Spleen (tissue), 11 donors: ENCODE measurements around the gene TRIP4. TPM values are rescaled to one million over a fixed set of nuclear protein-coding genes. Genes with fewer than 3 reads are reported as not detected.
"Not testable (repeated sequence)": the region's sequence is repeated elsewhere in the genome, so short reads cannot be mapped to it uniquely, and the experiment has no call there.

Source experiments
- DNase-seq: peaks from one replicate; pipeline ENCODE4 v3.0.0-alpha.2; 2020
- H3K27ac ChIP-seq, 8 donors: fragments of 200-600 bp; sonication (generic) in 7 of 8; 1 replicate in 4 of 8; 2 replicates in 4 of 8; pipeline versions ENCODE4 v1.5.0 to v1.8.0; 2016 to 2021; ENCODE audit warnings: inconsistent platforms in 4 of 8, mild to moderate bottlenecking in 4 of 8, moderate library complexity in 1 of 8
- H3K27me3 ChIP-seq, 7 donors: fragments of 200-600 bp; sonication (generic) in 6 of 7; replicated peaks in 1 of 7; 1 replicate in 4 of 7; 2 replicates in 3 of 7; pipeline versions ENCODE4 v1.5.0 to v1.8.0; 2016 to 2021; ENCODE audit warnings: inconsistent platforms in 3 of 7, mild to moderate bottlenecking in 1 of 7
- H3K36me3 ChIP-seq, 6 donors: fragments of 200-600 bp; sonication (generic) in 5 of 6; 1 replicate in 4 of 6; 2 replicates in 2 of 6; pipeline versions ENCODE4 v1.5.0 to v1.8.0; 2016 to 2021; ENCODE audit warnings: inconsistent platforms in 2 of 6
- H3K4me1 ChIP-seq, 6 donors: fragments of 200-600 bp; sonication (generic) in 5 of 6; 1 replicate in 3 of 6; 2 replicates in 3 of 6; pipeline versions ENCODE4 v1.5.0 to v1.8.0; 2016 to 2021; ENCODE audit warnings: inconsistent platforms in 3 of 6
- H3K4me3 ChIP-seq, 8 donors: fragments of 200-600 bp; sonication (generic) in 7 of 8; 1 replicate in 4 of 8; 2 replicates in 4 of 8; pipeline versions ENCODE4 v1.5.0 to v1.8.0; 2016 to 2021; ENCODE audit warnings: inconsistent platforms in 4 of 8, mild to moderate bottlenecking in 4 of 8, moderate library complexity in 2 of 8
- H3K9me3 ChIP-seq, 8 donors: fragments of 200-600 bp; sonication (generic) in 7 of 8; 1 replicate in 4 of 8; 2 replicates in 4 of 8; pipeline versions ENCODE4 v1.5.0 to v1.8.0; 2016 to 2021; ENCODE audit warnings: inconsistent platforms in 4 of 8
- POLR2A ChIP-seq, 3 donors: fragments of 450-650 bp; IDR thresholded peaks; one replicate each; pipeline ENCODE4 v1.5.1; 2017; ENCODE audit warnings: antibody characterized with exemption in 3 of 3, mild to moderate bottlenecking in 1 of 3
- POLR2AphosphoS5 ChIP-seq, 3 donors: sonication (generic); formaldehyde crosslinking; IDR thresholded peaks; one replicate each; pipeline ENCODE4 v1.5.1; 2017; ENCODE audit warnings: antibody characterized with exemption in 3 of 3
- WGBS, 5 donors: extraction: QIAGEN DNeasy Blood & Tissue Kit in 3 of 5; methylation state at CpG; one replicate each; pipeline versions ENCODE4 v1.1.5 to v1.1.7; 2013 to 2018; 5-methylcytosine and 5-hydroxymethylcytosine counted together
- intact Hi-C: fragments of 100-400 bp; cut with DNase I; formaldehyde crosslinking; loops from one replicate; pipeline ENCODE4 v1.15.0; 2023; ENCODE audit warnings: low total_unique reads
- polyA plus RNA-seq, 3 donors: library from polyadenylated mRNA; stranded (reverse); fragments of 200-250 nt; gene quantifications; one replicate each; pipeline ENCODE4 v1.2.1, GENCODE V29; 2013
- total RNA-seq, 7 donors: library from RNA; depleted of rRNA in 3 of 7; stranded (reverse); fragments of >200 nt in 3 of 7; fragmentation: NEBNext Ultra II Directional in 4 of 7; extraction: Animal tissue kit (Norgen Biotek cat#: 25700) in 4 of 7; gene quantifications; one replicate each; pipeline versions ENCODE4 v1.1.0 to v1.2.1, GENCODE V29; 2016 to 2021
- TF ChIP-seq, protein P1 (sequence below), 11 experiments: fragments of 200-600 bp in 7 of 11; fragments of 450-650 bp in 4 of 11; sonication (generic) in 4 of 11; IDR thresholded peaks in 8 of 11; conservative IDR thresholded peaks in 3 of 11; 1 replicate in 7 of 11; 2 replicates in 4 of 11; pipeline versions ENCODE4 v1.4.0 to v1.8.0; 2016 to 2021; ENCODE audit warnings: antibody characterized with exemption in 11 of 11, inconsistent platforms in 4 of 11, mild to moderate bottlenecking in 1 of 11
- donor health status: healthy with polysubstance abuse.
- donor health status: DM: no; HTN: no; CAD: no; lungs with moderate emphysema.
- donor health status: DM: no; HTN: no; CAD: no.
- donor health status: Bipolar disorder and iron deficiency.
- donor health status: healthy.
- donor health status: DM: no; HTN: no; CAD: no.
- donor health status: DM: yes; HTN: yes; CAD: no.

The TRIP4 gene
- total and polyA plus RNA-seq, 10 donors, result 17.3 to 31.9 (median 22.8) TPM

DNA sequence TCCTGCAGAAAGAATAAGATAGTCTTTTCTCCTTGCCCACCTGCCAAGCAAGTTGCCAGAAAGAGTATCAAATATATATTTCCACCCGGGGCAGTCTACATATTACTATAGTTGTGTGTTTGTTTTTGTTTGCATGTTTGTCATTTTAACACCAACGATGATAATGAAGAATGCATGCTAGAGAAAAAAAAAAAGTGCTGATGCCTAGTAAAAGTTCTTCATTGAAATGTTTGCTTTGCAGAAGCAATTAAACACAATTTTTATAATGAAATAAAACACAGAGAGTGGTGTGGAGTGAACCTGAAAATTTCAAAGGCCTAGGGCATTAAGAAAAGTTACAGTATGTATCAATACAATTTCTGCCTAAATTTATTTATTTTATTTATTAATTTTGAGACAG lies 3.9 kb upstream of the TRIP4 start:
- intact Hi-C loops, result no loop called here
- no peak for DNase-seq
- H3K27ac ChIP-seq, result no peak overlapping the region

DNA sequence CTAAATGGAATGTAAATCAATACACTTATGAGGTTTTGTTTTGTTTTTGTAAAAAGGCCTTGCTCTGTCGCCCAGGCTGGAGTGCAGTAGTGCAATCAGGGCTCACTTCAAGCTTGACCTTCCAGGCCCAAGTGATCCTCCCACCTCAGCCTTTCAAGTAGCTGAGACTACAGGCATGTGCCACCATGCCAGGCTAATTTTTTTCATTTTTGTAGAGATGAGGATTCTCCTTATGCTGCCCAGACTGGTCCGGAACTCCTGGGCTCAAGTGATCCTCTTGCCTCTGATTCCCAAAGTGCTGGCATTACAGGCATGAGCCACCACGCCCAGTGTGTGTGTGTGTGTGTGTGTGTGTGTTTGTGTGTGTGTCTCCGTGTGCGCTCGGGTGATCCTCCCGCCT lies 1.3 kb upstream of the TRIP4 start:
- Histone ChIP-seq H3K4me1 (peaks cover 10 to 55% (median 32%) of the 10 kb centered on the region in 6 donors), H3K4me3 (no peak overlapping the region), H3K36me3 (peaks cover 0 to 13% (median 0%) of the 10 kb centered on the region in 6 donors), H3K27me3 (no peaks in the 10 kb centered on the region), H3K9me3 (no peaks in the 10 kb centered on the region), H3K27ac (no peak overlapping the region)
- WGBS, 5 donors, result 93 to 99% (median 95%) methylated on average over 7 of the region's 7 CpGs
- TF ChIP-seq POLR2A (IDR thresholded peaks at IDR 0.05) (no peak), POLR2AphosphoS5 (IDR thresholded peaks at IDR 0.05) (no peak)
- TF ChIP-seq, protein P1, sequence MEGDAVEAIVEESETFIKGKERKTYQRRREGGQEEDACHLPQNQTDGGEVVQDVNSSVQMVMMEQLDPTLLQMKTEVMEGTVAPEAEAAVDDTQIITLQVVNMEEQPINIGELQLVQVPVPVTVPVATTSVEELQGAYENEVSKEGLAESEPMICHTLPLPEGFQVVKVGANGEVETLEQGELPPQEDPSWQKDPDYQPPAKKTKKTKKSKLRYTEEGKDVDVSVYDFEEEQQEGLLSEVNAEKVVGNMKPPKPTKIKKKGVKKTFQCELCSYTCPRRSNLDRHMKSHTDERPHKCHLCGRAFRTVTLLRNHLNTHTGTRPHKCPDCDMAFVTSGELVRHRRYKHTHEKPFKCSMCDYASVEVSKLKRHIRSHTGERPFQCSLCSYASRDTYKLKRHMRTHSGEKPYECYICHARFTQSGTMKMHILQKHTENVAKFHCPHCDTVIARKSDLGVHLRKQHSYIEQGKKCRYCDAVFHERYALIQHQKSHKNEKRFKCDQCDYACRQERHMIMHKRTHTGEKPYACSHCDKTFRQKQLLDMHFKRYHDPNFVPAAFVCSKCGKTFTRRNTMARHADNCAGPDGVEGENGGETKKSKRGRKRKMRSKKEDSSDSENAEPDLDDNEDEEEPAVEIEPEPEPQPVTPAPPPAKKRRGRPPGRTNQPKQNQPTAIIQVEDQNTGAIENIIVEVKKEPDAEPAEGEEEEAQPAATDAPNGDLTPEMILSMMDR (IDR thresholded peaks at IDR 0.05 in 8 of 11, conservative IDR thresholded peaks at IDR 0.05 in 3 of 11), result no peak
- intact Hi-C loops, result no loop called here
- DNase-seq, result no peak

More for the DNA sequence above, 3.9 kb upstream of the TRIP4 start:
- no peak overlapping the region for H3K4me3 ChIP-seq
- H3K9me3 ChIP-seq, result no peaks in the 10 kb centered on the region
- peaks cover 9 to 55% (median 26%) of the 10 kb centered on the region in 6 donors for H3K4me1 ChIP-seq
- TF ChIP-seq POLR2A (IDR thresholded peaks at IDR 0.05), result no peak
- TF ChIP-seq, protein P1 (IDR thresholded peaks at IDR 0.05 in 8 of 11, conservative IDR thresholded peaks at IDR 0.05 in 3 of 11), result no peak
- no peak for TF ChIP-seq POLR2AphosphoS5 (IDR thresholded peaks at IDR 0.05)
- WGBS, 5 donors, result 89 to 97% (median 92%) methylated on average over 2 of the region's 2 CpGs
- no peaks in the 10 kb centered on the region for H3K27me3 ChIP-seq
- no peaks in the 10 kb centered on the region for H3K36me3 ChIP-seq

DNA sequence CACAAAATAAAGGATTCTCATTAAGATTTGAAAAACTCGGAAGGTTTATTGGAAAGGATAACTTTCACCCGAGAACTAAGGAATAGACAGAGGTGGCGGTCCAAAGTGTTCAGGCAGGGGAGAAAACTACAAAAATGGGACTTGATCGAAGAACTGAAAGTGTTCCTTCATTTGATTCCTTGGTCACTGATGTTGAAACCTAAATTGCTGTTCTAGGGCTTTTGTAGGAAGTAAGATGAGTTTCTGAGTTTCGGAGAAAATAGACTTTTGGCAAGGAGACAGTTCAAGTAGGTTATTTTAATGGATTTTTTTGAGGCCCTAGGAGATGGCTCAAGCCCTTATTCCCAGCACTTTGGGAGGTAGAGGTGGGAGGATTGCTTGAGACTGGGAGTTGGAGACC lies 1.4 kb downstream of the TRIP4 start:
- H3K4me1 ChIP-seq, result peaks cover 10 to 46% (median 24%) of the 10 kb centered on the region in 6 donors
- TF ChIP-seq POLR2AphosphoS5 (IDR thresholded peaks at IDR 0.05), result no peak
- TF ChIP-seq POLR2A (IDR thresholded peaks at IDR 0.05), result no peak
- TF ChIP-seq, protein P1 (IDR thresholded peaks at IDR 0.05 in 8 of 11, conservative IDR thresholded peaks at IDR 0.05 in 3 of 11), result no peak
- no peaks in the 10 kb centered on the region for H3K9me3 ChIP-seq
- H3K36me3 ChIP-seq, result peaks cover 0 to 41% (median 5%) of the 10 kb centered on the region in 6 donors
- 86 to 94% (median 88%) methylated on average over 5 of the region's 5 CpGs for WGBS, 5 donors
- DNase-seq, result no peak
- no peaks in the 10 kb centered on the region for H3K27me3 ChIP-seq
- intact Hi-C loops, result no loop called here
- peak overlapping the region in 4 of 8 donors; percentile 73 to 88 (median 83) for H3K4me3 ChIP-seq
- peak overlapping the region in 3 of 8 donors; percentile 86 to 89 (median 88) for H3K27ac ChIP-seq

GRCh38 chr15:64392471-64392870 lies 4.8 kb downstream of the TRIP4 start:
- Histone ChIP-seq H3K36me3 (peaks cover 1 to 75% (median 38%) of the 10 kb centered on the region in 6 donors), H3K4me1 (peaks cover 10 to 37% (median 18%) of the 10 kb centered on the region in 6 donors)
- H3K4me3 ChIP-seq, H3K27ac ChIP-seq, H3K9me3 ChIP-seq, DNase-seq, H3K27me3 ChIP-seq, intact Hi-C loops: not testable (repeated sequence)
- WGBS, 5 donors, result 80 to 93% (median 91%) methylated on average over 3 of the region's 3 CpGs

DNA sequence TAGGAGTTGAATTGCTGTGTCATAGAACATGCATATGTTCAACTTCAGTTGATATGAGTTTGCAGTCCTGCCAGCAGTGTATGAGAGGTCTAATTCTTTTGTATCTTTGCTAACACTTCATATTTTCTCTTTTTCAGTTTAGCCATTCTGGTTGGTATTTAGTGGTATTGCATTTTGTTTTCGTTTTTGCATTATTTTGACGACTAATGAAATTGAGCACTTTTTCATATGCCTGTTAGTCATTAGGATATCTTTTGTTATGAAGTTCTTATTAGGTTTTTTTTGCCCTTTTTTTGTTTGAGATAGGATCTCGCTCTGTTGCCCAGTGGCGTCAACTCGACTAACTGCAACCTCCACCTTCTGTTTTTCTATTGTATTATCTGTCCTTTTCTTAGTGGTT lies 9.2 kb downstream of the TRIP4 start:
- Histone ChIP-seq H3K27me3 (no peaks in the 10 kb centered on the region), H3K36me3 (peaks cover 4 to 100% (median 80%) of the 10 kb centered on the region in 6 donors), H3K9me3 (no peaks in the 10 kb centered on the region), H3K4me3 (no peak overlapping the region), H3K27ac (no peak overlapping the region), H3K4me1 (peaks cover 0 to under 1% (median 0%) of the 10 kb centered on the region in 6 donors)
- 93 to 99% (median 95%) methylated on average over 5 of the region's 5 CpGs for WGBS, 5 donors
- TF ChIP-seq POLR2AphosphoS5 (IDR thresholded peaks at IDR 0.05) (no peak), POLR2A (IDR thresholded peaks at IDR 0.05) (no peak)
- TF ChIP-seq, protein P1 (IDR thresholded peaks at IDR 0.05 in 8 of 11, conservative IDR thresholded peaks at IDR 0.05 in 3 of 11), result no peak
- intact Hi-C loops, result no loop called here
- DNase-seq, result no peak
